ENCODE results near the gene ZDHHC14.

DNA sequence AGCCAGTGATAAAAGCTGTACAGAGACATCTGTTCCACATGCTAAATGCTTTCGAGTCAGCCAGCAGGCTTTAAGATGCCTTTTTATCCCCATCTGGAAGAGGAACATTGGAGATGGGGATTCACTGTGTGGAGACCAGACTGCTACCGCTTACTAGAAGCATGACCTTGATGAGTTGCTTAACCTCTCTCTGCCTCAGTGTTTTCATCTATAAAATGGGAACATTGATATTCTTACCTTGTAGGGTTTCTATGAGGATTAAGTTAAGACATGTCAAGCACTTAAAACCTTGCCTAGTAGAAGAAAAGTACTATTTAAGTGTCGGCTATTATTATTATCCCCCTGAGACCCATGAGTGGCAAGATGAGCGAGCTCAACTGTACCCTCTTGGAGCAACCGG is 276.8 kb downstream of the ZDHHC14 start:
- TF ChIP-seq, protein P1, sequence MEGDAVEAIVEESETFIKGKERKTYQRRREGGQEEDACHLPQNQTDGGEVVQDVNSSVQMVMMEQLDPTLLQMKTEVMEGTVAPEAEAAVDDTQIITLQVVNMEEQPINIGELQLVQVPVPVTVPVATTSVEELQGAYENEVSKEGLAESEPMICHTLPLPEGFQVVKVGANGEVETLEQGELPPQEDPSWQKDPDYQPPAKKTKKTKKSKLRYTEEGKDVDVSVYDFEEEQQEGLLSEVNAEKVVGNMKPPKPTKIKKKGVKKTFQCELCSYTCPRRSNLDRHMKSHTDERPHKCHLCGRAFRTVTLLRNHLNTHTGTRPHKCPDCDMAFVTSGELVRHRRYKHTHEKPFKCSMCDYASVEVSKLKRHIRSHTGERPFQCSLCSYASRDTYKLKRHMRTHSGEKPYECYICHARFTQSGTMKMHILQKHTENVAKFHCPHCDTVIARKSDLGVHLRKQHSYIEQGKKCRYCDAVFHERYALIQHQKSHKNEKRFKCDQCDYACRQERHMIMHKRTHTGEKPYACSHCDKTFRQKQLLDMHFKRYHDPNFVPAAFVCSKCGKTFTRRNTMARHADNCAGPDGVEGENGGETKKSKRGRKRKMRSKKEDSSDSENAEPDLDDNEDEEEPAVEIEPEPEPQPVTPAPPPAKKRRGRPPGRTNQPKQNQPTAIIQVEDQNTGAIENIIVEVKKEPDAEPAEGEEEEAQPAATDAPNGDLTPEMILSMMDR (IDR thresholded peaks at IDR 0.05) = no peak
- TF ChIP-seq POLR2A (IDR thresholded peaks at IDR 0.05) = no peak

Data from thyroid gland (tissue), 4 donors.